Activated CD4-positive, alpha-beta T cell treated with anti-CD3 and anti-CD28 coated beads, Interleukin-2, amount 50 U/mL, for 16 hours (primary cell): ENCODE results near the gene KCP.
"Not testable (repeated sequence)": the region's sequence is repeated elsewhere in the genome, so short reads cannot be mapped to it uniquely, and the experiment has no call there.

Source experiments
- DNase-seq: peaks from one replicate; pipeline ENCODE4 v3.0.0-alpha.2; 2020

Gene KCP

GRCh38 chr7:128919881-128920799 lies 9.6 kb upstream of the KCP start:
- DNase-seq = no peak

- no peak for DNase-seq
Measured at GRCh38 chr7:128919241-128919640, 8.7 kb upstream of the KCP start.

GRCh38 chr7:128918016-128918665 lies 7.6 kb upstream of the KCP start:
- DNase-seq = no peak

GRCh38 chr7:128917122-128917521 lies 6.6 kb upstream of the KCP start:
- DNase-seq = no peak

- no peak for DNase-seq
Measured at GRCh38 chr7:128916643-128916915, 6.1 kb upstream of the KCP start.

GRCh38 chr7:128915841-128916642 lies 5.5 kb upstream of the KCP start:
- no peak for DNase-seq

- no peak for DNase-seq
Measured at GRCh38 chr7:128915271-128915819, 4.8 kb upstream of the KCP start.

GRCh38 chr7:128914566-128915151 lies 4.2 kb upstream of the KCP start:
- no peak for DNase-seq

- no peak for DNase-seq
Measured at GRCh38 chr7:128913870-128914565, 3.5 kb upstream of the KCP start.

- DNase-seq = not testable (repeated sequence)
Measured at GRCh38 chr7:128912709-128913495, 2.4 kb upstream of the KCP start.

- no peak for DNase-seq
Measured at GRCh38 chr7:128912281-128912680, 1.8 kb upstream of the KCP start.

GRCh38 chr7:128911423-128912031 lies 1.0 kb upstream of the KCP start:
- DNase-seq = no peak

- DNase-seq = no peak
Measured at GRCh38 chr7:128909625-128910568, 612 bp downstream of the KCP start.

- DNase-seq = no peak
Measured at GRCh38 chr7:128908750-128909624, 1.5 kb downstream of the KCP start.

- no peak for DNase-seq
Measured at GRCh38 chr7:128906766-128907559, 3.5 kb downstream of the KCP start.

GRCh38 chr7:128906001-128906765 lies 4.3 kb downstream of the KCP start:
- no peak for DNase-seq
